ENCODE results near the gene HNRNPU. TPM values are rescaled to one million over a fixed set of nuclear protein-coding genes. Genes with fewer than 3 reads are reported as not detected.

HNRNPU gene
- total RNA-seq, 4 donors from 2014 or later = 325 to 565 (median 451) TPM

GRCh38 chr1:244850099-244850852 lies 14.1 kb downstream of the HNRNPU start:
- no peak for ATAC-seq (ENCODE audit: low FRiP score)
- no peak for TF ChIP-seq CTCF (IDR thresholded peaks at IDR 0.05)
- DNase-seq (ENCODE audit: low spot score) = no peak

- ATAC-seq (ENCODE audit: low FRiP score) = no peak
- DNase-seq (ENCODE audit: low spot score) = no peak
- TF ChIP-seq CTCF (IDR thresholded peaks at IDR 0.05) = no peak
Measured at GRCh38 chr1:244849189-244849866, 15.0 kb downstream of the HNRNPU start.

- ATAC-seq (ENCODE audit: low FRiP score) (no peak), DNase-seq (ENCODE audit: low spot score) (no peak)
- no peak for TF ChIP-seq CTCF (IDR thresholded peaks at IDR 0.05)
Measured at GRCh38 chr1:244846653-244847052, 17.7 kb downstream of the HNRNPU start.

GRCh38 chr1:244844155-244845121 lies 19.9 kb downstream of the HNRNPU start:
- ATAC-seq (ENCODE audit: low FRiP score) = no peak
- DNase-seq (ENCODE audit: low spot score) = no peak
- no peak for TF ChIP-seq CTCF (IDR thresholded peaks at IDR 0.05)

- TF ChIP-seq CTCF (IDR thresholded peaks at IDR 0.05) = no peak
- ATAC-seq (ENCODE audit: low FRiP score) (no peak), DNase-seq (ENCODE audit: low spot score) (no peak)
Measured at GRCh38 chr1:244843148-244843978, 21.0 kb downstream of the HNRNPU start.

GRCh38 chr1:244841273-244841927 lies 22.9 kb downstream of the HNRNPU start:
- no peak for ATAC-seq (ENCODE audit: low FRiP score)
- no peak for TF ChIP-seq CTCF (IDR thresholded peaks at IDR 0.05)
- DNase-seq (ENCODE audit: low spot score) = no peak

Measured in omental fat pad (tissue), 4 donors.